Thoracic aorta (tissue), 2 donors: Measurements from ENCODE around the gene GEN1. TPM values are rescaled to one million over a fixed set of nuclear protein-coding genes. Genes with fewer than 3 reads are reported as not detected.
A peak's percentile ranks its signal among the peaks of the same experiment; 100 is the strongest.

ENCODE experiments used
- ATAC-seq: fragments of 150-250 bp; one replicate; pipeline ENCODE4 v1.8.0; 2017; ENCODE audit warnings: low read depth; ENCODE audit not compliant: insufficient number of reproducible peaks, low FRiP score
- DNase-seq: peaks from one replicate; pipeline ENCODE4 v3.0.0-alpha.2; 2020; ENCODE audit warnings: low spot score
- H3K27ac ChIP-seq, 2 donors: fragments of 200-600 bp; sonication (generic); 1 replicate in 1 of 2; 2 replicates in 1 of 2; pipeline ENCODE4 v1.5.1; 2016; ENCODE audit warnings: mild to moderate bottlenecking in 2 of 2, moderate library complexity in 2 of 2
- H3K27me3 ChIP-seq: fragments of 200-600 bp; sonication (generic); replicated peaks from 2 replicates; pipeline ENCODE4 v1.6.0; 2016; ENCODE audit warnings: mild to moderate bottlenecking; ENCODE audit not compliant: insufficient read depth
- H3K36me3 ChIP-seq: fragments of 200-600 bp; sonication (generic); one replicate; pipeline ENCODE4 v1.5.1; 2016
- H3K4me1 ChIP-seq, 2 donors: fragments of 200-600 bp; sonication (generic); 1 replicate in 1 of 2; 2 replicates in 1 of 2; pipeline versions ENCODE4 v1.5.1 to v1.6.0; 2016; ENCODE audit warnings: low read depth in 2 of 2, mild to moderate bottlenecking in 1 of 2; ENCODE audit not compliant: control insufficient read depth in 1 of 2
- H3K4me3 ChIP-seq: fragments of 200-600 bp; sonication (generic); 2 replicates; pipeline ENCODE4 v1.5.1; 2016; ENCODE audit warnings: mild to moderate bottlenecking
- H3K9me3 ChIP-seq: fragments of 200-600 bp; sonication (generic); 2 replicates; pipeline ENCODE4 v1.5.1; 2016
- CTCF ChIP-seq: fragments of 200-600 bp; sonication (generic); IDR thresholded peaks from one replicate; pipeline ENCODE4 v1.5.1; 2019; ENCODE audit warnings: antibody characterized with exemption
- total RNA-seq, 2 donors: library from RNA; depleted of rRNA; stranded (reverse); fragments of >200 nt; gene quantifications; one replicate each; pipeline versions ENCODE4 v1.1.0 to v1.2.3, GENCODE V29; 2016

The GEN1 gene
- total RNA-seq, 2 donors from 2014 or later = 3.7 to 4.9 TPM

- Histone ChIP-seq H3K4me3 (no peak overlapping the region), H3K4me1 (no peaks in the 10 kb centered on the region), H3K27ac (no peak overlapping the region), H3K9me3 (no peaks in the 10 kb centered on the region), H3K36me3 (peaks cover 17% of the 10 kb centered on the region), H3K27me3 (no peaks in the 10 kb centered on the region)
- DNase-seq (no peak), ATAC-seq (no peak)
- TF ChIP-seq CTCF = no peak
Observed at GRCh38 chr2:17713291-17713690, 40.6 kb upstream of the GEN1 start.

GRCh38 chr2:17717666-17718065 lies 36.3 kb upstream of the GEN1 start:
- H3K27ac ChIP-seq = no peak overlapping the region
- H3K9me3 ChIP-seq = no peaks in the 10 kb centered on the region
- TF ChIP-seq CTCF = no peak
- DNase-seq (no peak), ATAC-seq (no peak)
- peaks cover 7% of the 10 kb centered on the region for H3K36me3 ChIP-seq
- H3K4me1 ChIP-seq = no peaks in the 10 kb centered on the region
- H3K4me3 ChIP-seq = no peak overlapping the region
- no peaks in the 10 kb centered on the region for H3K27me3 ChIP-seq

- no peak overlapping the region for H3K4me3 ChIP-seq
- no peaks in the 10 kb centered on the region for H3K9me3 ChIP-seq
- H3K27ac ChIP-seq = no peak overlapping the region
- ATAC-seq = no peak
- no peak for DNase-seq
- H3K27me3 ChIP-seq = no peaks in the 10 kb centered on the region
- H3K36me3 ChIP-seq = peaks cover 3% of the 10 kb centered on the region
- TF ChIP-seq CTCF = no peak
- H3K4me1 ChIP-seq = no peaks in the 10 kb centered on the region
Observed at GRCh38 chr2:17718689-17719088, 35.2 kb upstream of the GEN1 start.

GRCh38 chr2:17719562-17720371 lies 34.2 kb upstream of the GEN1 start:
- DNase-seq = no peak
- H3K4me3 ChIP-seq = no peak overlapping the region
- H3K4me1 ChIP-seq = no peaks in the 10 kb centered on the region
- H3K27me3 ChIP-seq = no peaks in the 10 kb centered on the region
- peak; percentile 75 for TF ChIP-seq CTCF
- H3K9me3 ChIP-seq = no peaks in the 10 kb centered on the region
- no peak for ATAC-seq
- no peak overlapping the region for H3K27ac ChIP-seq
- H3K36me3 ChIP-seq = peaks cover 1% of the 10 kb centered on the region

- no peaks in the 10 kb centered on the region for H3K27me3 ChIP-seq
- peaks cover 9% of the 10 kb centered on the region for H3K36me3 ChIP-seq
- ATAC-seq = no peak
Observed at GRCh38 chr2:17728210-17728609, 25.7 kb upstream of the GEN1 start.

More at GRCh38 chr2:17728210-17728609, 25.7 kb upstream of the GEN1 start:
- Histone ChIP-seq H3K4me3 (no peak overlapping the region), H3K27ac (no peak overlapping the region), H3K9me3 (no peaks in the 10 kb centered on the region), H3K4me1 (no peaks in the 10 kb centered on the region)
- TF ChIP-seq CTCF = no peak
- no peak for DNase-seq
